Measurements from ENCODE around the gene MNT.

Gene MNT

DNA sequence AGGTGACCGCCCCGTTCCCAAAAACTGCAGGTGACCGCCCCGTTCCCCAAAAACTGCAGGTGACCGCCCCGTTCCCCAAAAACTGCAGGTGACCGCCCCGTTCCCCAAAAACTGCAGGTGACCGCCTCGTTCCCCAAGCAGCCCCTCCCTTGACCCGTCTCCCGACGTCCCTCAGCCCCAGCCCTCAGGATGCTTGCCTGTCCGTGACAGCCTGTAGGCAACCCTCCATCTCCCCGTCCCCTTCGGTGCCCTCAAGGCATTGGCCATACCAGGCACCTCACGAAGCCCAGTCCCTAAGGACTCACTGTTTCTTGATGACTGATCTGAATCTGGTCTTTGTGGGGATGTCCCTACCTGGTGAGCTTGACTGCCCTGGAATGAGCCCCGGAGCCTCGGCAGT lies 38.4 kb downstream of the MNT start:
- Histone ChIP-seq H3K27ac (ENCODE audit: low read length) (no peak overlapping the region), H3K9me3 (ENCODE audit: insufficient read depth, low read length) (no peaks in the 10 kb centered on the region), H2AFZ (ENCODE audit: low read depth, low read length) (no peak overlapping the region), H3K36me3 (replicated peaks; ENCODE audit: low read depth, low read length) (no peaks in the 10 kb centered on the region), H3K79me2 (ENCODE audit: low read length) (no peaks in the 10 kb centered on the region), H4K20me1 (ENCODE audit: insufficient read depth, low read length) (no peaks in the 10 kb centered on the region), H3K4me3 (ENCODE audit: low read length) (no peak overlapping the region), H3K4me2 (ENCODE audit: low read length) (no peak overlapping the region), H3K9ac (ENCODE audit: low read length) (no peak overlapping the region), H3K27me3 (ENCODE audit: low read depth, low read length) (no peaks in the 10 kb centered on the region), H3K4me1 (ENCODE audit: low read length) (no peaks in the 10 kb centered on the region)
- TF ChIP-seq, protein P1, sequence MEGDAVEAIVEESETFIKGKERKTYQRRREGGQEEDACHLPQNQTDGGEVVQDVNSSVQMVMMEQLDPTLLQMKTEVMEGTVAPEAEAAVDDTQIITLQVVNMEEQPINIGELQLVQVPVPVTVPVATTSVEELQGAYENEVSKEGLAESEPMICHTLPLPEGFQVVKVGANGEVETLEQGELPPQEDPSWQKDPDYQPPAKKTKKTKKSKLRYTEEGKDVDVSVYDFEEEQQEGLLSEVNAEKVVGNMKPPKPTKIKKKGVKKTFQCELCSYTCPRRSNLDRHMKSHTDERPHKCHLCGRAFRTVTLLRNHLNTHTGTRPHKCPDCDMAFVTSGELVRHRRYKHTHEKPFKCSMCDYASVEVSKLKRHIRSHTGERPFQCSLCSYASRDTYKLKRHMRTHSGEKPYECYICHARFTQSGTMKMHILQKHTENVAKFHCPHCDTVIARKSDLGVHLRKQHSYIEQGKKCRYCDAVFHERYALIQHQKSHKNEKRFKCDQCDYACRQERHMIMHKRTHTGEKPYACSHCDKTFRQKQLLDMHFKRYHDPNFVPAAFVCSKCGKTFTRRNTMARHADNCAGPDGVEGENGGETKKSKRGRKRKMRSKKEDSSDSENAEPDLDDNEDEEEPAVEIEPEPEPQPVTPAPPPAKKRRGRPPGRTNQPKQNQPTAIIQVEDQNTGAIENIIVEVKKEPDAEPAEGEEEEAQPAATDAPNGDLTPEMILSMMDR (IDR thresholded peaks at IDR 0.05; ENCODE audit: low read depth, low read length), result no peak
- no peak for TF ChIP-seq EZH2phosphoT487 (IDR thresholded peaks at IDR 0.05; ENCODE audit: low read depth)

DNA sequence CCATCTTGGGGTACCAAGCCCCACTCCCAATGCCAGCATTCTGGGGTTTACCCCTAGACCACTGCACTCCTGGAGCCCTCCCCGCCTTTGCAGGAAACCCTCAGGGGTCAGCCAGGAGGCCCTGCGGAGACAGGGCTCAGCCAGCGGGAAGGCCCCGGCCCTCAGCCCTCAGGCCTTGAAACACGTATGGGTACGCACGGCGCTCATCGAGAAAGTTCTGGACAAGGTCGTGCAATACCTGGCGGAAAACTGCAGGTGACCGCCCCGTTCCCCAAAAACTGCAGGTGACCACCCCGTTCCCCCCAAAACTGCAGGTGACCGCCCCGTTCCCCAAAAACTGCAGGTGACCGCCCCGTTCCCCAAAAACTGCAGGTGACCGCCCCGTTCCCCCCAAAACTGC lies 38.8 kb downstream of the MNT start:
- Histone ChIP-seq H3K36me3 (replicated peaks; ENCODE audit: low read depth, low read length) (no peaks in the 10 kb centered on the region), H3K79me2 (ENCODE audit: low read length) (no peaks in the 10 kb centered on the region), H3K4me1 (ENCODE audit: low read length) (no peaks in the 10 kb centered on the region), H3K27ac (ENCODE audit: low read length) (no peak overlapping the region), H3K27me3 (ENCODE audit: low read depth, low read length) (no peaks in the 10 kb centered on the region), H4K20me1 (ENCODE audit: insufficient read depth, low read length) (no peaks in the 10 kb centered on the region), H3K9ac (ENCODE audit: low read length) (no peak overlapping the region), H2AFZ (ENCODE audit: low read depth, low read length) (no peak overlapping the region), H3K9me3 (ENCODE audit: insufficient read depth, low read length) (no peaks in the 10 kb centered on the region), H3K4me2 (ENCODE audit: low read length) (no peak overlapping the region), H3K4me3 (ENCODE audit: low read length) (no peak overlapping the region)
- no peak for TF ChIP-seq EZH2phosphoT487 (IDR thresholded peaks at IDR 0.05; ENCODE audit: low read depth)
- TF ChIP-seq, protein P1 (IDR thresholded peaks at IDR 0.05; ENCODE audit: low read depth, low read length), result no peak

GRCh38 chr17:2361010-2361760 lies 39.7 kb downstream of the MNT start:
- no peaks in the 10 kb centered on the region for H3K9me3 ChIP-seq (ENCODE audit: insufficient read depth, low read length)
- no peaks in the 10 kb centered on the region for H3K4me1 ChIP-seq (ENCODE audit: low read length)
- H3K4me3 ChIP-seq (ENCODE audit: low read length), result no peak overlapping the region
- H3K9ac ChIP-seq (ENCODE audit: low read length), result no peak overlapping the region
- H4K20me1 ChIP-seq (ENCODE audit: insufficient read depth, low read length), result no peaks in the 10 kb centered on the region
- no peaks in the 10 kb centered on the region for H3K27me3 ChIP-seq (ENCODE audit: low read depth, low read length)
- H3K36me3 ChIP-seq (replicated peaks; ENCODE audit: low read depth, low read length), result no peaks in the 10 kb centered on the region
- no peak for TF ChIP-seq EZH2phosphoT487 (IDR thresholded peaks at IDR 0.05; ENCODE audit: low read depth)
- TF ChIP-seq, protein P1 (IDR thresholded peaks at IDR 0.05; ENCODE audit: low read depth, low read length), result no peak
- H3K79me2 ChIP-seq (ENCODE audit: low read length), result no peaks in the 10 kb centered on the region
- no peak overlapping the region for H2AFZ ChIP-seq (ENCODE audit: low read depth, low read length)
- H3K27ac ChIP-seq (ENCODE audit: low read length), result no peak overlapping the region
- no peak overlapping the region for H3K4me2 ChIP-seq (ENCODE audit: low read length)

- Histone ChIP-seq H2AFZ (ENCODE audit: low read depth, low read length) (no peak overlapping the region), H4K20me1 (ENCODE audit: insufficient read depth, low read length) (no peaks in the 10 kb centered on the region), H3K4me1 (ENCODE audit: low read length) (no peaks in the 10 kb centered on the region), H3K27me3 (ENCODE audit: low read depth, low read length) (no peaks in the 10 kb centered on the region), H3K4me2 (ENCODE audit: low read length) (no peak overlapping the region), H3K36me3 (replicated peaks; ENCODE audit: low read depth, low read length) (no peaks in the 10 kb centered on the region), H3K9ac (ENCODE audit: low read length) (no peak overlapping the region), H3K9me3 (ENCODE audit: insufficient read depth, low read length) (no peaks in the 10 kb centered on the region), H3K27ac (ENCODE audit: low read length) (no peak overlapping the region), H3K79me2 (ENCODE audit: low read length) (no peaks in the 10 kb centered on the region), H3K4me3 (ENCODE audit: low read length) (no peak overlapping the region)
- TF ChIP-seq, protein P1 (IDR thresholded peaks at IDR 0.05; ENCODE audit: low read depth, low read length), result no peak
- TF ChIP-seq EZH2phosphoT487 (IDR thresholded peaks at IDR 0.05; ENCODE audit: low read depth), result no peak
Measured at GRCh38 chr17:2357931-2358434, 42.9 kb downstream of the MNT start.
